ENCODE data around the gene KCNC3.

The KCNC3 gene

DNA sequence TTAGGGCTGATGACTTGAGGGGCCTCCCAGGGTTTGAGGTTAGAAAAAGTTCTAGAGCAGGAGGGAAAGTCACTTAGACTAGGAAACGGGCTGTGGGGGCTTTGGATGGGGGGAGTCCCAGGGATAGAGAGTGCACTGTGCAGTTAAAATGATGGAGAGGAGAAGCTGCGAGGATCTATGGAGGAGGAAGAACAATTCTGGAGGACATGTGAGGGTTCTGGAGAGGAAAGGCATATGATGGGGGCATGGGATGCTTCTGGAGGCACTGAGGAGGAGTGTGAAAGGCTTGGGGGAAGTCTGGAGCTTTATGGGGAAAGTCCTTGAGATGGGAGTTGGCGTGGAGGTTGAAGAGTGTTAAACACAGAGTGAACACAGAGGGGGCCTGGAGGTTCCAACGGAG, 2.2 kb downstream of the KCNC3 start:
- H3K4me3 ChIP-seq (ENCODE audit: low read depth, low read length) = no peak overlapping the region

More for the DNA sequence above, 2.2 kb downstream of the KCNC3 start:
- Histone ChIP-seq H3K9me3 (ENCODE audit: control insufficient read depth, insufficient read depth, low read depth, low read length) (no peaks in the 10 kb centered on the region), H3K27ac (ENCODE audit: extremely low read depth, low read depth, low read length) (no peak overlapping the region), H3K4me1 (ENCODE audit: control insufficient read depth, insufficient read depth, low read length) (peaks cover 13% of the 10 kb centered on the region), H3K36me3 (ENCODE audit: control insufficient read depth in 2 of 2, insufficient read depth in 1 of 2, low read length in 2 of 2) (peaks cover 0 to 6% of the 10 kb centered on the region in 2 experiments; a peak in 1 of 3 replicates)
- TF ChIP-seq PRDM1 (tag by site-specific recombination; IDR thresholded peaks at IDR 0.05) (peak; percentile 86), HOXC10 (CRISPR knock-in tag; IDR thresholded peaks at IDR 0.05) (no peak), ZBTB1 (tag by site-specific recombination; IDR thresholded peaks at IDR 0.05) (no peak), ZNF121 (tag by site-specific recombination; IDR thresholded peaks at IDR 0.05) (no peak), GLIS1 (tag by site-specific recombination; IDR thresholded peaks at IDR 0.05) (0 out of 2 replicates have a peak, but pooled peaks have one; percentile 7), ZNF626 (tag by site-specific recombination; IDR thresholded peaks at IDR 0.05) (no peak), ZNF133 (tag by site-specific recombination; IDR thresholded peaks at IDR 0.05) (no peak), ZNF792 (tag by site-specific recombination; IDR thresholded peaks at IDR 0.05) (no peak), ZNF707 (tag by site-specific recombination; IDR thresholded peaks at IDR 0.05) (no peak), ZNF791 (tag by site-specific recombination; IDR thresholded peaks at IDR 0.05) (no peak), ZNF140 (tag by site-specific recombination; IDR thresholded peaks at IDR 0.05) (no peak), EGR2 (tag by site-specific recombination; IDR thresholded peaks at IDR 0.05; ENCODE audit: low read depth) (peak; percentile 17; the same call in 1 of the 2 replicates), ZNF248 (tag by site-specific recombination; IDR thresholded peaks at IDR 0.05) (no peak)
- TF ChIP-seq, protein P1, sequence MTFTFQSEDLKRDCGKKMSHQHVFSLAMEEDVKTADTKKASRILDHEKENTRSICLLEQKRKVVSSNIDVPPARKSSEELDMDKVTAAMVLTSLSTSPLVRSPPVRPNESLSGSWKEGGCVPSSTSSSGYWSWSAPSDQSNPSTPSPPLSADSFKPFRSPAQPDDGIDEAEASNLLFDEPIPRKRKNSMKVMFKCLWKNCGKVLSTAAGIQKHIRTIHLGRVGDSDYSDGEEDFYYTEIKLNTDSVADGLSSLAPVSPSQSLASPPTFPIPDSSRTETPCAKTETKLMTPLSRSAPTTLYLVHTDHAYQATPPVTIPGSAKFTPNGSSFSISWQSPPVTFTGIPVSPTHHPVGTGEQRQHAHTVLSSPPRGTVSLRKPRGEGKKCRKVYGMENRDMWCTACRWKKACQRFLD (tag by site-specific recombination; IDR thresholded peaks at IDR 0.05) = no peak
- TF ChIP-seq, protein P2, sequence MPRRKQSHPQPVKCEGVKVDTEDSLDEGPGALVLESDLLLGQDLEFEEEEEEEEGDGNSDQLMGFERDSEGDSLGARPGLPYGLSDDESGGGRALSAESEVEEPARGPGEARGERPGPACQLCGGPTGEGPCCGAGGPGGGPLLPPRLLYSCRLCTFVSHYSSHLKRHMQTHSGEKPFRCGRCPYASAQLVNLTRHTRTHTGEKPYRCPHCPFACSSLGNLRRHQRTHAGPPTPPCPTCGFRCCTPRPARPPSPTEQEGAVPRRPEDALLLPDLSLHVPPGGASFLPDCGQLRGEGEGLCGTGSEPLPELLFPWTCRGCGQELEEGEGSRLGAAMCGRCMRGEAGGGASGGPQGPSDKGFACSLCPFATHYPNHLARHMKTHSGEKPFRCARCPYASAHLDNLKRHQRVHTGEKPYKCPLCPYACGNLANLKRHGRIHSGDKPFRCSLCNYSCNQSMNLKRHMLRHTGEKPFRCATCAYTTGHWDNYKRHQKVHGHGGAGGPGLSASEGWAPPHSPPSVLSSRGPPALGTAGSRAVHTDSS (tag by site-specific recombination; IDR thresholded peaks at IDR 0.05) = no peak
- TF ChIP-seq, protein P3, sequence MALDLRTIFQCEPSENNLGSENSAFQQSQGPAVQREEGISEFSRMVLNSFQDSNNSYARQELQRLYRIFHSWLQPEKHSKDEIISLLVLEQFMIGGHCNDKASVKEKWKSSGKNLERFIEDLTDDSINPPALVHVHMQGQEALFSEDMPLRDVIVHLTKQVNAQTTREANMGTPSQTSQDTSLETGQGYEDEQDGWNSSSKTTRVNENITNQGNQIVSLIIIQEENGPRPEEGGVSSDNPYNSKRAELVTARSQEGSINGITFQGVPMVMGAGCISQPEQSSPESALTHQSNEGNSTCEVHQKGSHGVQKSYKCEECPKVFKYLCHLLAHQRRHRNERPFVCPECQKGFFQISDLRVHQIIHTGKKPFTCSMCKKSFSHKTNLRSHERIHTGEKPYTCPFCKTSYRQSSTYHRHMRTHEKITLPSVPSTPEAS (tag by site-specific recombination; IDR thresholded peaks at IDR 0.05) = no peak
- TF ChIP-seq, protein P4, sequence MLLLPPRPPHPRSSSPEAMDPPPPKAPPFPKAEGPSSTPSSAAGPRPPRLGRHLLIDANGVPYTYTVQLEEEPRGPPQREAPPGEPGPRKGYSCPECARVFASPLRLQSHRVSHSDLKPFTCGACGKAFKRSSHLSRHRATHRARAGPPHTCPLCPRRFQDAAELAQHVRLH (tag by site-specific recombination; IDR thresholded peaks at IDR 0.05) = no peak
- TF ChIP-seq, protein P5, sequence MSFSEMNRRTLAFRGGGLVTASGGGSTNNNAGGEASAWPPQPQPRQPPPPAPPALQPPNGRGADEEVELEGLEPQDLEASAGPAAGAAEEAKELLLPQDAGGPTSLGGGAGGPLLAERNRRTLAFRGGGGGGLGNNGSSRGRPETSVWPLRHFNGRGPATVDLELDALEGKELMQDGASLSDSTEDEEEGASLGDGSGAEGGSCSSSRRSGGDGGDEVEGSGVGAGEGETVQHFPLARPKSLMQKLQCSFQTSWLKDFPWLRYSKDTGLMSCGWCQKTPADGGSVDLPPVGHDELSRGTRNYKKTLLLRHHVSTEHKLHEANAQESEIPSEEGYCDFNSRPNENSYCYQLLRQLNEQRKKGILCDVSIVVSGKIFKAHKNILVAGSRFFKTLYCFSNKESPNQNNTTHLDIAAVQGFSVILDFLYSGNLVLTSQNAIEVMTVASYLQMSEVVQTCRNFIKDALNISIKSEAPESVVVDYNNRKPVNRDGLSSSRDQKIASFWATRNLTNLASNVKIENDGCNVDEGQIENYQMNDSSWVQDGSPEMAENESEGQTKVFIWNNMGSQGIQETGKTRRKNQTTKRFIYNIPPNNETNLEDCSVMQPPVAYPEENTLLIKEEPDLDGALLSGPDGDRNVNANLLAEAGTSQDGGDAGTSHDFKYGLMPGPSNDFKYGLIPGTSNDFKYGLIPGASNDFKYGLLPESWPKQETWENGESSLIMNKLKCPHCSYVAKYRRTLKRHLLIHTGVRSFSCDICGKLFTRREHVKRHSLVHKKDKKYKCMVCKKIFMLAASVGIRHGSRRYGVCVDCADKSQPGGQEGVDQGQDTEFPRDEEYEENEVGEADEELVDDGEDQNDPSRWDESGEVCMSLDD (tag by site-specific recombination; IDR thresholded peaks at IDR 0.05) = 0 out of 2 replicates have a peak, but pooled peaks have one; percentile 22
- TF ChIP-seq, protein P6, sequence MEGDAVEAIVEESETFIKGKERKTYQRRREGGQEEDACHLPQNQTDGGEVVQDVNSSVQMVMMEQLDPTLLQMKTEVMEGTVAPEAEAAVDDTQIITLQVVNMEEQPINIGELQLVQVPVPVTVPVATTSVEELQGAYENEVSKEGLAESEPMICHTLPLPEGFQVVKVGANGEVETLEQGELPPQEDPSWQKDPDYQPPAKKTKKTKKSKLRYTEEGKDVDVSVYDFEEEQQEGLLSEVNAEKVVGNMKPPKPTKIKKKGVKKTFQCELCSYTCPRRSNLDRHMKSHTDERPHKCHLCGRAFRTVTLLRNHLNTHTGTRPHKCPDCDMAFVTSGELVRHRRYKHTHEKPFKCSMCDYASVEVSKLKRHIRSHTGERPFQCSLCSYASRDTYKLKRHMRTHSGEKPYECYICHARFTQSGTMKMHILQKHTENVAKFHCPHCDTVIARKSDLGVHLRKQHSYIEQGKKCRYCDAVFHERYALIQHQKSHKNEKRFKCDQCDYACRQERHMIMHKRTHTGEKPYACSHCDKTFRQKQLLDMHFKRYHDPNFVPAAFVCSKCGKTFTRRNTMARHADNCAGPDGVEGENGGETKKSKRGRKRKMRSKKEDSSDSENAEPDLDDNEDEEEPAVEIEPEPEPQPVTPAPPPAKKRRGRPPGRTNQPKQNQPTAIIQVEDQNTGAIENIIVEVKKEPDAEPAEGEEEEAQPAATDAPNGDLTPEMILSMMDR (tag by site-specific recombination; IDR thresholded peaks at IDR 0.05) = no peak
- POLR2A ChIA-PET = no interaction called here
- CTCF ChIA-PET = interaction anchor here (0.7 to 1.4 kb wide), 2 partner anchors 30 to 211 kb away, joined by 3 read pairs; no protein-coding TSS in a partner anchor

Measured in HEK293 (cell line).